HG03066 (cell line): ENCODE results near the gene ZNF484.
"Not testable (repeated sequence)": the region's sequence is repeated elsewhere in the genome, so short reads cannot be mapped to it uniquely, and the experiment has no call there.

Experiments
- ATAC-seq: cut with Tn5 transposase; IDR thresholded peaks from one replicate; pipeline ENCODE4 v1.9.1; 2021; ENCODE audit warnings: low read depth; ENCODE audit not compliant: unreplicated experiment

ZNF484 gene

DNA sequence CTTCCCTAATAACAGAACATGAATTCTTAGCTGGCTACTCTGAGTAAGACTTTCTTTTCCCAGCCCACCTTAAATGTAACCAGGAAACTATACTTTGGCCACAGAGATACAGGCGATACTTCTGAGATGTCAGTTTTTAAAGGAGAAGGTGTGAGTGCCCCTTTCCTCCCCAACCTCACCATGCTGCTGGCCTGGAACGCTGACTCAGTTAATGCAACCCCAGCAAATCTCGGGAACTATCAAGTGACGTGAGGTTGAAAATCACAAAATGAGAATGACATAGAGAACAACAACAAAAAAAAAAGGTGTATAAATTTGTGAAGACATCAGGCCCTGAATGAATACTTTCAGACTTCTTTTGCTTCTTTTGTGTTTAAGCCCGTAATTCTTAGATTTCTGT, 13.7 kb downstream of the ZNF484 start:
- no peak for ATAC-seq

DNA sequence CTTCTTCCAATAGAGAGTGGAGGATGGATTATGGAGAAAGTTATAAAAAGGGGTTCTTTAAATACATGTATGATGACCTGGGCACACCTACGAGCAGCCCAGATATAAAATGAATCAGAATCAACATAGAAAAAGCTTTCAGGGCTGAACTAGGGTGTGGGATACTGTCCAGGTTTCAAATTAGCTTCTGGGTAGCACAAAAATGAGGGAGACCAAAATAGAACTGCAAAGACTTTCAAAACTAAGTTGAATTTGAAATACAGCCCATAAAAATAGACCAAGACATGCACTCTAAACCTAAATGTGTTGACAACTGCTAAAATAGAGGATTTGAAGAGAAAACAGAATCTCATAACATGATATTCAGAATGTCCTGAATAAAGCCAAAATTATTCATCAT, 17.0 kb downstream of the ZNF484 start:
- ATAC-seq: no peak

DNA sequence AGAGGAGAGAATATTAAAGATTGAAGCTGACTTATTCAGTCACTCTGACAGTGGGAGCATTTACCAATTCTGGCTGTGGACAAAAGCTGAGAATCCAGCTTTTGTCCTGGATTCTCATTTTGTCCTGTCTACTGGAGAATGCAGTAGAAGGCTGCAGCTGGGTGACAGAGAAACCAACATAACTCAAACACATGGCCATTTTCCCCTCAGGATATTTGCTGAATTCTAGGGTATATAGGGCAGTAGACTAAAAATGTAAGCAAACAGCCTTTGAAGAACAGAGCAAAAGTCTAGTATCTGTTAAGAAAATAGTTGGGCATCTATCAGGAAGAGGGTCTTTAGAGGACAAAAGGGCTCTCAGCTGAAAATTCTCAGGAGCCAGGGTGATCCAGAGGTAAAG, 20.6 kb downstream of the ZNF484 start:
- no peak for ATAC-seq

GRCh38 chr9:92853716-92854115, 24.1 kb downstream of the ZNF484 start:
- ATAC-seq: no peak

DNA sequence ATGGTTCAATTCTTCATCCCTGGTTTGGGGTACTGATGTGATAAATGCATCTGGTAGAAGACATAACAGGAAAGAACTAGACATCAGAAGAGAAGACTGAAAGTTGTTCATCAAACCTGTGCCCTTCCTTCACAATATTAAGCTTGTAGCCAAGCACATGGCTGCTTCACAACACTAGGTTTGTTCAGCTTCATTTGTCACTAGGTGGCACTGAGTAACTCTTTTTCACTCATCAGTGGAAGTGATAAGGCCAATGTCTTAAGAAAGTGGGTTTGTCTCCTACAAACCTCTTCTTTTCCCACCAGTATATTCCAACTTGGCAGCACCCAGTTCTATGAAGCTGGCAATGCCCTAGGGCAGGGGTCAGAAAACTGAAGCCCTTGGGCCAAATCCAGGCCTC, 26.9 kb downstream of the ZNF484 start:
- ATAC-seq: no peak

DNA sequence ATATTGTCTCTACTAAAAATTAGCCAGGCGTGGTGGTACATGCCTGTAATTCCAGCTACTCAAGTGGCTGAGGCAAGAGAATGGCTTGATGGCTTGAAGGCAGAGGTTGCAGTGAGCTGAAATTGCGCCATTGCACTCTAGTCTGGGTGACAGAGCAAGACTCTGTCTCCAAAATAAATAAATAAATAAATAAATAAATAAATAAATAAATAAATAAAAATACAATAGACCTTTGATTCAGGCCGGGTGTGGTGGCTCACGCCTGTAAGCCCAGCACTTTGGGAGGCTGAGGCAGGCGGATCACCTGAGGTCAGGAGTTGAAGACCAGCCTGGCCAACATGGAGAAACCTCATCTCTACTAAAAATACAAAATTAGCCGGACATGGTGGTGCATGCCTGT, 29.1 kb downstream of the ZNF484 start:
- not testable (repeated sequence) for ATAC-seq

- ATAC-seq: no peak
These were observed 31.1 kb downstream of the ZNF484 start for GRCh38 chr9:92846662-92847145.

GRCh38 chr9:92838411-92838810, 39.4 kb downstream of the ZNF484 start:
- not testable (repeated sequence) for ATAC-seq

DNA sequence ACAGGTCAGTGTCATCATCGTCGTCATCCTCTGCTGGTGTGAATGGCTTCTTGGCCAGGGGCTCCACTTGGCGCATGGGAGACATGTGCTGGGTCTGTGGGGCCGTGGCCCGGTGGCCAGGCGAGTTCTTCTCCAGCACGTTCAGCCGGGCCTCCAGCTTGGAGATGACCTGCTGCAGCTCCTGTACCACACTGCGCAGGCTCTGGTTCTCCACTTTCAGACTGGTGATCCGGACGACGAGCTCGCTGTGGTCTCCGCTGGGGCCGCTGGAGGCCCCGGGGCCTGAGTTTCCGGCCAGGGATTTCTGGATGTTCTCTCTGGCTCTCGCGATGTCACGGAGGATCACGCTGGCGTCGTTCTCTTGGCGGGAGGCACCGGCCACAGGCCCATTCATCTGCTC, 40.6 kb downstream of the ZNF484 start:
- no peak for ATAC-seq

DNA sequence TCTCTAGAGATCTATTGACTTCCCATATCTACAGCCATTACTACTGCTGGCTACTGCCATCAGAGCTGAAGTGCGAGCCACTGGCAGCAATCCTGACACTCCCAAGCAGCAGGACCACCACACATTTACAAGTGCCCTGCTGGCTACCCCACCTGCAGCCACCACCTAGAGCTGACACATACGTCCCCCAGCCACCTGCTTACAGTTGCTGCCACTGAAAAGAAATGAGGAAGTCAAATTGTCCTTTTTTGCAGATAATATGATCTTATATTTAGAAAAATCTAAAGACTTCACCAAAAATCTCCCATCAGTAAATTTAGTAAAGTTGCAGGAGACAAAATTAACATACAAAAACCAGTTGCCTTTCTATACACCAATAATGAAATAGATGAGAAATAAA, 48.4 kb downstream of the ZNF484 start:
- no peak for ATAC-seq

- ATAC-seq: not testable (repeated sequence)
These were observed 52.8 kb downstream of the ZNF484 start for GRCh38 chr9:92825065-92825464.

GRCh38 chr9:92820964-92821363, 56.9 kb downstream of the ZNF484 start:
- no peak for ATAC-seq

- not testable (repeated sequence) for ATAC-seq
These were observed 57.9 kb downstream of the ZNF484 start for GRCh38 chr9:92819898-92820297.

- ATAC-seq: not testable (repeated sequence)
These were observed 68.1 kb downstream of the ZNF484 start for GRCh38 chr9:92809629-92810326.

- no peak for ATAC-seq
These were observed 68.9 kb downstream of the ZNF484 start for GRCh38 chr9:92808726-92809451.

DNA sequence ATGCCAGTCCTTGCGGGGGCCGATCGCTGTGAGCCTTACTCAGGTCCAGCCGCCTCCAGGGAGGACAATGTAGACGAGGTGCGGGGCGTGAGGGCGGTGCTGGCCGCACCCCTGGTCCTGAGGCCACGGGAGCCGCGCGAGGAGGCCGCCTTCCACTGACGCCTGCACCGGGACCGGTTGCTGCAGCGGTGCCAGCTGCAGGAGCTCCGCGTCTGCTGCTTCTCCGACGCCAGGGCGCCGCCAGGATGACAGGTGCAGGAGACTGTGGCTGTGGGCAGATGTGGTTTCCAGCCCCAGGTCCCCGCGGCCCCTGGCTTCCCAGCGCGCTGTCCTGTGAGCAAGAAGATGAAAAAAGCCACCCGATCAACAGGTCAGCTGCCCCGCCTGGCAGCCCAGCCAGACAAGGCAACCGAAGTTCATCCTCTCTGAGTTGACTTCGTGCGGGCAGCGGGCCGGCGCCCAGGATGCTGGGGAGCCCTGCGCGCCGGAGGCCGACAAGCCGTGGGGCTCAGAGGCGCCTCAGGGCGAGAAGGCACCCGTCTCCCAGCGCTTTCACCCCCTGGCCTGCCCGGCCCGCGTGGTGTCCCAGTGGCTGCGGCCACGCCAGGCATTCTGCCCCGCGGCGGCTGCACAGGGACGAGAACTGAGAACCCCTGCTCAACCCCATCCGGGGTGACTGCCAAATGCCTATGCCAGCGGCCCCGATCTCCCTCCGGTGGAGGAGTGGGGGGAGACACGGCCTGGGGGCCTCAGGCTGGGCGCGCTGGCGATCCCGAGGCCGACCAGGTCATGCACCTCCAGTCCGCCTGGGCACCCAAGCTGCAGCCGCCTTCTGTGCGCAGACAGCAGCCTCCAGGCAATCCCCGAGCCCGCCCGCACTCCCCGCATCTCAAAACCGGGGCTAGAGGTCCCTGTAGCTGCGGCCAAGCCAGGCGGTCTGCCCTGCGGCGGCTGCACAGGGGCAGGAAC, 69.8 kb downstream of the ZNF484 start:
- no peak for ATAC-seq

GRCh38 chr9:92807031-92807756, 70.6 kb downstream of the ZNF484 start:
- no peak for ATAC-seq

- ATAC-seq: no peak
These were observed 73.1 kb downstream of the ZNF484 start for GRCh38 chr9:92804727-92805126.

DNA sequence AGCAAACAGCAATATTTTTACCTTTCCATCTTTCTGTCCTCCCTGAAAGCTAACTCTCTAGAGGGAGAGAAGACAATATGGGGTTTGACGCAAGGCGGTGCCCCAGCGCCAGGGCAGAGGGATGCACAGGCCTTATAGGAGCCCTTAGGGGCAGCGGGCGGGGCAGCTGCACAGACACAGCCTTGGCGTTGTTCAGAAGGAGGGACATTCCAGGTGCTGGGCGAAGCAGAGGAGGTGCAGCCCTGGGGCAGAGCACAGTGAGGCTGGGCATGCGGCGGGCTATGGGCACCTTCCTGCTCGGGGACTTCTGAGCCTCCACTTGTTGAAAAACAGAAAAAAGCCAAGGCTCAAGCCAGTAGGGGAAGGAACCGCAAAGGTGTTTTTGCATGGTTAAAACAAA, 79.5 kb downstream of the ZNF484 start:
- ATAC-seq: no peak

- not testable (repeated sequence) for ATAC-seq
These were observed 81.5 kb downstream of the ZNF484 start for GRCh38 chr9:92796337-92796804.
